HG03280 (cell line): ENCODE data around the gene PRR16.

Source experiments
- ATAC-seq: cut with Tn5 transposase; IDR thresholded peaks from one replicate; pipeline ENCODE4 v1.9.1; 2021; ENCODE audit warnings: mild to moderate bottlenecking, moderate library complexity; ENCODE audit not compliant: unreplicated experiment

The PRR16 gene

DNA sequence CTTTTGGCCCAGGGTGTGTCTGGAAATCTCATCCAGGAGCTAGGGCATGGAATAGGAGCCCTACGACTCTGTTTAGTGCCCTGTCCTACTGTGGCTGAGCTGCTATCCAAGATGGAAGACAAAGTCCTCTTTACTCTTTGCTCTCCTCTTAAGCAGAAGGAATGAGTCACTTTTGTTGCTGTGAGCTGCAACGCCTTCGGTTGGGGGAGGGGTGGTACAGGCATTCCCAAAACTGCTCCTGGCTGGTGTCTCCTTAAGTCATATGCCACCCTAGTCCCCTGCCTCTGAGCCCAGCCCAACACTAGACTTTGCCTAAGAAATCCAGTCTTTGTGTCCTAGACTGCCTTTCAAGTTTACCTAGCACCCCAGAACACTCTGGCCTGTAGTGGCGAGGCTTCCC is 99.9 kb downstream of the PRR16 start:
- ATAC-seq = no peak

- no peak for ATAC-seq
Measured at GRCh38 chr5:120567066-120567465, 103.0 kb downstream of the PRR16 start.

DNA sequence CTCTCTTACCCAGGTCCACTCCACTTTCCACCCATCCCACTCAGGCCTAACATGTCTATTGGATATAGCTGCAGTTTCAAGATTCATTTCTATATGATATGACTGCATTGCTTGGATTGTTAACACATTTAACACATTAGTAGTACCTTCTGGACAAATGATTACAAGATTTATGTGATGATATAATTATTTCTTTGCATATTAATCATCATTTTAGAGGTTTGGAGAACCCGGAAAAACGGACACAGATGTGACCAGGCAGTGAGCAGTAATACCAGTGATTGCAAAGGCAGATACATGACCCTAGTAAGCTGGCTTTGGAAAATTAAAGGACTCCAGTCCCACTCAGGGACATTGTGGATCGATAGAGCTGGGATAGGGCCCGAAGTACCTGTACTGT is 103.8 kb downstream of the PRR16 start:
- ATAC-seq = no peak

- ATAC-seq = no peak
Measured at GRCh38 chr5:120568711-120569110, 104.6 kb downstream of the PRR16 start.

DNA sequence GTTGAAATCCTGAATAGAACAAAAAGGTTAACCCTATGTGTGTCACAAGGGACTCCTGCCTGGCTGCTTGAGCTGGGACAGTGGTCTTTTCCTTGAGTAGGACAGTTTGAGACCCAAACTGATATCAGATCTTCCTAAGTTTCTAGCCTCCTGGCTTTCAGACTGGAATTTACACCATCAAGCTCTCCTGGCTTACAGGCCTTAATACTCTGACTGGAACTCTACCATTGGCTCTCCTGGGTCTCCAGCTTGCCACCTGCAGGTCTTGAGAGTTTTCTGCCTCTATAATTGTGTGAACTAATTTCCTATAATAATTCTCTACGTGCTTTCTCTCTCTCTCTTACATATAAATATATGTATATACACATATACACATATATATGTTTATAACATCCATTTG is 112.5 kb downstream of the PRR16 start:
- ATAC-seq = no peak

GRCh38 chr5:120582635-120583034 is 118.5 kb downstream of the PRR16 start:
- ATAC-seq = no peak

DNA sequence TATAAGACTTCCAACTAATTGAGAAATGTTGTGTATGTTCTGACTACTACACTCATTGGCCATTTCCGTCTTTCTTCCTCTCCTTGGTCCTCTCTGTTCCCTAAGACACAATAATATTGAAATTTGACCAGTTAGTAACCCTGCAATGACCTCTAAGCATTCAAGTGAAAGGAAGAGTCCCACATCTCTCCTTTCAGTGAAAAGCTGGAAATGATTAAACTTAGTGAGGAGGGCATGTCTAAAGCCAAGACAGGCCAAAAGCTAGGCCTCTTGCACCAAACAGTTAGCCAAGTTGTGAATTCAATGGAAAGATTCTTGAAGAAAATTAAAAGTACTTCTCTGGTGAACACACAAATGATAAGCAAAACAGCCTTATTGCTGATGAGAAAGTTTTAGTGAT is 122.5 kb downstream of the PRR16 start:
- ATAC-seq = no peak

GRCh38 chr5:120591911-120592310 is 127.8 kb downstream of the PRR16 start:
- ATAC-seq = no peak

GRCh38 chr5:120599576-120599975 is 135.5 kb downstream of the PRR16 start:
- ATAC-seq = no peak

- ATAC-seq = no peak
Measured at GRCh38 chr5:120600639-120601038, 136.5 kb downstream of the PRR16 start.

DNA sequence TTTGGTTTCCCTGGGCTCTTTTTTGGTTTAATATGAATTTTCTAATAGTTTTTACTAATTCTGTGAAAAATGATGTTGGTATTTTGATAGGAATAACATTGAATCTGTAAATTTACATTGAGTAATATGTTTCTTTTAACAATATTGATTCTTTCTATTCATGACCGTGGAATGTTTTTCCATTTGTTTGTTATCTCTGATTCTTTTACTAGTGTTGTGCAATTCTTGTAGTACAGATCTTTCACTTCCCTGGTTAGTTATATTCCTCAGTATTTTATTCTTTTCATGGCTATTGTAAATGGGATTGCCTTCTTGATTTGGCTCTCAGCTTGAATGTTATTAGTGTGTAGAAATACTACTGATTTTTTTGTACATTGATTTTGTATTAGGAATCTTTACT is 137.9 kb downstream of the PRR16 start:
- no peak for ATAC-seq

DNA sequence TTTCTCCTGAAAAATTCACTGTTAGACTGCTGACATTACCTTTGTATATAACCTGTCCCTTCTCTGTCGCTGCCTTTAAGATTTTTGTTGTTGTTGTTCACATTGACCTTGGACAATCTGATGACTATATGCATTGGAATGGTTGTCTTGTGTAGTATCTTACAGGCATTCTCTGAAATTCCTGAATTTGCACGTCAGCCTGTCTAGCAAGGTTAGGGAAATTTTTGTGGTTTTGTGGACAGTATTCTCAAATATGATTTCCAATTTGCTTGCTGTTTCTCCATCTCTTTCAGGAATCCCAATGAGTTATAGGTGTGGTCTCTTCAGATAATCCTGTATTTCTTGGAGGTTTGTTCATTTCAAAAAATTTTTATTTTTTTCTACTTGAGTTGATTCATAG is 140.8 kb downstream of the PRR16 start:
- ATAC-seq = no peak

DNA sequence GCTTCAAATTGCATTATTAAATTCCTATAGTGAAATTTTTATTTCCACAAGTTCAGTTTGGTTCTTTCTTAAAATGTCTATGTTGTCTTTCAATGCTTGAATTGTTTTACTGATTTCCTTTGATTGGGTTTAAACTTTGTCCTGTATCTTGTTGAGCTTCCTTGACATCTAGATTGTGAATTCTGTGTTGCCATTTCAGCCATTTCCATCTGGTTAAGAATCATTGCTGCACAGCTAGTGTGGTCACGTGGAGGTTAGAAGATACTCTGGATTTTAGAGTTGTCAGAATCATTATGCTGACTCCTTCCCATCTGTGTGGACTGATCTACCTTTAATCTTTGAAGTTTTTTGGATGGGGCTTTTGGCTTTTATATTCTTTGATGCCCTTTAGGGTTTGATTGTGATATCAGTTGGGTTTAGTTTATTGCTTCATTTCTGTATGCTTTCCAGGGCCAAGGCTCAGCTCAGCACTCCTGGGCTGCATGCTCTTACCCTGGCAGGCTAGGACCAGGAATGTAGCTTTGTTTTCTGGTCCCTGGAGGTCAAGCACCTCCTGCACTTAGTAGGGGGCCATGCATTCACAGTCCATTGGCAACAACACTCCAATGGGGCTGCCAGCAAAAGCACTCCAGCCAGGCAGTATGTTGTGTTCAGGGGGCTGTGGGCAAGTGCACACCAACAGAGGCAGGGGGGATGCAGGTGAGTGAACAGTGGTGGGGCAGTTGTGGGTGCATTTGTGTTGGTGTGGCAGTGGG is 141.4 kb downstream of the PRR16 start:
- no peak for ATAC-seq

DNA sequence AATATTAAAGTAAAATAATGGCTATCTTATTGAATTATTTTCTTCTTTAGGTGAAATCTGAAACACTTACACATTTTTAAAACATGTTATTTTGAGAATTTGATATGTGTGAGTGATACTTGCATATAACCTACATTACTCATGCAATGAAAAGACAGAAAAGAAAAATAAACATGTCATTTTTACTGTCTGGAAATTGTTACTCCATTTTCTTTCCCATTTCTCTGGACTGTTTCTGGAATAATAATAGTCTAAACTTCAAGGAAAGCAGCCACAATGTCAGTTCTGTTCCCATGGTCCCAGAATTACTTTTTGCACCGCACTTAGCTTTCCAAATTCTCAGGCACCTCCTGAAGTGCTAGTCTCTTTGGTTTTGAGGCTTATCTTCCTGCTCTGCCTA is 145.5 kb downstream of the PRR16 start:
- ATAC-seq = no peak

DNA sequence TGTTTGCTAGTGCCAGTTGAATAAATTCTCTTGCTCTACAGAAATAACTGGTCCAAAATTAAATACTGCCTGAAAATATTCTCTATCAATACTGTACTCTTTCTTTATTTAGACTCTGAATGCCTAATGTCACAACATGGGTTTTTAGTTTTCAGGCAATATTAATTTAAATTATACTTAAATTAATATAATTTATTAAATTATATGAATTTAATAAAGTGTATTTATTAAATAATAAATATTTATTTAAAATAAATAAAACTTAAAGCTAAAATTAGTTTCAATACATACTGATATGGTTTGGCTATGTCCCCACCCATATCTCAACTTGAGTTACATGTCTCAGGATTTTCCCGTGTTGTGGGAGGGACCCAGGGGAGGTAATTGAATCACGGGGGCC is 146.0 kb downstream of the PRR16 start:
- no peak for ATAC-seq

- no peak for ATAC-seq
Measured at GRCh38 chr5:120613729-120614128, 149.6 kb downstream of the PRR16 start.

DNA sequence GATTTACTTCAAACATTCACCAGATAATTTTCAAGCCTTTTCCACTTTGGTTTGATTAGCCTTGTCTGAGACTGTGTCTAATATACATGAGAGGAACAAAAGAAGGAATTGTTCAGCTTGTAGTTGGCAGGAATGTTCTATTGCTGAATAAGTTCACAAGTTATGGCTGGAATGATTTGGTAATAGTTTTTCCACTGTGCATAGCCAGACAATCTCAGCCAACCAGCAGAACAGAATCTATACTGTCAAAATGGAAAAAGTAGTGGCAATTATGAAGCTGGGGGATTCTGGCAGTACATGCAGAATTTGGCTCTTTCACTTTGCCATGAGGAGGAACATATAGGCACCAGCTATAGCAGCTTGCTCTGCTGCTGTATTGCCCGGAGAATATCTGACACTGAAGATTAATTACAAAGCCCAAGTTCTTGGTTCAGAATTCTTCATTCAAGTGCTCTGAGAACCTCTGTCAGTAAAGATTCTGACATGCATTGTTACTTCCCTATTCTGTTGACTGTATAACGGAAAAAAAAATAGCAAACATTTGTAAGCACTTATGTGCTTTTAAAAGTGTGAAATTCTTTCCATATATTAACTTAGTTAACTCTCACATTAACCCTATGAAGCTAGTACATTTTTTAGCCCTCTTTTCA is 150.6 kb downstream of the PRR16 start:
- no peak for ATAC-seq

- ATAC-seq = no peak
Measured at GRCh38 chr5:120615967-120616645, 152.0 kb downstream of the PRR16 start.

GRCh38 chr5:120621339-120621738 is 157.2 kb downstream of the PRR16 start:
- ATAC-seq = no peak

- no peak for ATAC-seq
Measured at GRCh38 chr5:120624021-120624563, 160.0 kb downstream of the PRR16 start.

GRCh38 chr5:120628156-120628555 is 164.1 kb downstream of the PRR16 start:
- ATAC-seq = no peak

DNA sequence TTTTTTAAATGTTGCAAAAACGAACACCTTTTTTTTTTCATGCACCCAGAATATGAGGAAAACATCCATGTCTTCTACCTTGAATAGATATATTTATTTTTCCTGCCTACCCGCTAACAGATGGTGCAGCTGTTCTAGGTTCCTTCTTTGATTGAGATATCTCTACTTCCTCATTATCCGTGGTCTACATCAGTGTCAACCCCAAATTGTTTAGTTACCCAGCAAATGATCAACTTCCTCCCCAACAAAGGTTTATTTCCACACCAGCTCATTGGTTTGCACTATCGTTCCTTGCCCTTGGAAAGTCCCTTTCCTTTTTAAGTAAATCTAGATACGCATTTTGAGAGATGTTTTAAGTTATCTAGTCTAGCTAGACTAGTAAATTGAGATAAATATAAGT is 166.4 kb downstream of the PRR16 start:
- ATAC-seq = no peak
